NOMO-1 treated with DMSO at 0.1 percent for 48 hours (cell line): ENCODE results near the gene SMURF2.
A peak's percentile ranks its signal among the peaks of the same experiment; 100 is the strongest.
"Not testable (repeated sequence)": the region's sequence is repeated elsewhere in the genome, so short reads cannot be mapped to it uniquely, and the experiment has no call there.

Experiments used
- DNase-seq: peaks from one replicate; lab custom pipeline; 2025; ENCODE audit not compliant: unreplicated experiment; lab: John Stamatoyannopoulos, UW

The SMURF2 gene

GRCh38 chr17:64667807-64668721 lies 6.0 kb upstream of the SMURF2 start:
- DNase-seq, result not testable (repeated sequence)

- not testable (repeated sequence) for DNase-seq
Measured at GRCh38 chr17:64664299-64664981, 2.3 kb upstream of the SMURF2 start.

GRCh38 chr17:64663836-64664235 lies 1.7 kb upstream of the SMURF2 start:
- not testable (repeated sequence) for DNase-seq

- no peak for DNase-seq
Measured at GRCh38 chr17:64662774-64663367, 764 bp upstream of the SMURF2 start.

- peak; percentile 31 for DNase-seq
Measured at GRCh38 chr17:64661726-64661975, 456 bp downstream of the SMURF2 start.

GRCh38 chr17:64660978-64661725 lies 955 bp downstream of the SMURF2 start:
- not testable (repeated sequence) for DNase-seq

GRCh38 chr17:64660195-64660977 lies 1.7 kb downstream of the SMURF2 start:
- DNase-seq, result not testable (repeated sequence)

- DNase-seq, result no peak
Measured at GRCh38 chr17:64658931-64659330, 3.2 kb downstream of the SMURF2 start.

- DNase-seq, result no peak
Measured at GRCh38 chr17:64657610-64658125, 4.4 kb downstream of the SMURF2 start.

GRCh38 chr17:64655704-64656103 lies 6.4 kb downstream of the SMURF2 start:
- no peak for DNase-seq

GRCh38 chr17:64653985-64654355 lies 8.1 kb downstream of the SMURF2 start:
- no peak for DNase-seq

- DNase-seq, result no peak
Measured at GRCh38 chr17:64653325-64653984, 8.7 kb downstream of the SMURF2 start.

- no peak for DNase-seq
Measured at GRCh38 chr17:64651889-64652288, 10.2 kb downstream of the SMURF2 start.

- no peak for DNase-seq
Measured at GRCh38 chr17:64648234-64648633, 13.9 kb downstream of the SMURF2 start.

GRCh38 chr17:64647817-64648216 lies 14.3 kb downstream of the SMURF2 start:
- no peak for DNase-seq

GRCh38 chr17:64639516-64639915 lies 22.6 kb downstream of the SMURF2 start:
- DNase-seq, result peak; percentile 13

GRCh38 chr17:64638552-64639203 lies 23.4 kb downstream of the SMURF2 start:
- DNase-seq, result peak; percentile 53

- peak; percentile 25 for DNase-seq
Measured at GRCh38 chr17:64635647-64636305, 26.3 kb downstream of the SMURF2 start.

- DNase-seq, result peak; percentile 12
Measured at GRCh38 chr17:64634218-64634617, 27.9 kb downstream of the SMURF2 start.
